WTC11 (cell line): ENCODE measurements around the gene IL12RB1. TPM values are rescaled to one million over a fixed set of nuclear protein-coding genes. Genes with fewer than 3 reads are reported as not detected.
"Not testable (repeated sequence)": the region's sequence is repeated elsewhere in the genome, so short reads cannot be mapped to it uniquely, and the experiment has no call there.

Source experiments
- ATAC-seq: fragments of 200-7000 bp; cut with Tn5 transposase; 2 replicates; pipeline ENCODE4 v1.10.0; 2021; ENCODE audit warnings: mild to moderate bottlenecking, moderate library complexity
- CTCF ChIA-PET: fragments of 300-600 bp; sonication (Branson Sonifier 250); formaldehyde crosslinking; loops from one replicate; lab custom pipeline; 2021; ENCODE audit warnings: antibody characterized with exemption; lab: Charles Lee
- POLR2A ChIA-PET: fragments of 350-600 bp; sonication (Branson Sonifier 250); formaldehyde crosslinking; loops from one replicate; lab custom pipeline; 2021; ENCODE audit warnings: antibody characterized with exemption; lab: Charles Lee
- DNase-seq: peaks from one replicate; pipeline ENCODE4 v3.0.0; 2021; ENCODE audit warnings: low spot score
- H3K27ac Mint-ChIP-seq: 2 replicates; pipeline ENCODE4 v1.8.0; 2021; ENCODE audit warnings: mixed read lengths
- H3K27me3 Mint-ChIP-seq: 2 replicates; pipeline ENCODE4 v1.8.0; 2021; ENCODE audit warnings: low read depth, mild to moderate bottlenecking, moderate library complexity, mixed read lengths
- H3K36me3 Mint-ChIP-seq: 2 replicates; pipeline ENCODE4 v1.8.0; 2021; ENCODE audit warnings: mixed read lengths
- H3K4me1 Mint-ChIP-seq: 2 replicates; pipeline ENCODE4 v1.8.0; 2022; ENCODE audit warnings: mixed read lengths
- H3K4me3 Mint-ChIP-seq: 2 replicates; pipeline ENCODE4 v1.8.0; 2021; ENCODE audit warnings: mild to moderate bottlenecking, moderate library complexity, mixed read lengths
- H3K9me3 Mint-ChIP-seq: 2 replicates; pipeline ENCODE4 v1.8.0; 2021; ENCODE audit warnings: mixed read lengths
- AFF4 ChIP-seq: sonication (generic); formaldehyde crosslinking; IDR thresholded peaks from 2 replicates; pipeline ENCODE4 v1.8.1; 2023; ENCODE audit warnings: mild to moderate bottlenecking, missing genetic modification reagents, borderline replicate concordance
- ARID4B ChIP-seq: sonication (generic); formaldehyde crosslinking; IDR thresholded peaks from 2 replicates; pipeline ENCODE4 v1.8.0; 2023; ENCODE audit warnings: missing genetic modification reagents, mild to moderate bottlenecking, borderline replicate concordance
- CDX4 ChIP-seq: fragments of 250-450 bp; sonication (Bioruptor Pico); IDR thresholded peaks from 2 replicates; pipeline ENCODE4 v1.9.0; 2021; ENCODE audit warnings: moderate library complexity, mild to moderate bottlenecking, inconsistent platforms, borderline replicate concordance
- CREB1 ChIP-seq: sonication (generic); formaldehyde crosslinking; IDR thresholded peaks from 2 replicates; pipeline ENCODE4 v1.8.0; 2023; ENCODE audit warnings: mild to moderate bottlenecking, missing genetic modification reagents
- ETV6 ChIP-seq: sonication (generic); formaldehyde crosslinking; IDR thresholded peaks from 2 replicates; pipeline ENCODE4 v1.8.1; 2022; ENCODE audit warnings: mild to moderate bottlenecking, missing genetic modification reagents
- GRHL2 ChIP-seq: fragments of 250-450 bp; sonication (Bioruptor Pico); IDR thresholded peaks from 2 replicates; pipeline ENCODE4 v1.8.0; 2022; ENCODE audit warnings: mild to moderate bottlenecking, moderate library complexity; ENCODE audit not compliant: insufficient replicate concordance, severe bottlenecking
- HMGA2 ChIP-seq: fragments of 250-450 bp; sonication (Bioruptor Pico); IDR thresholded peaks from 2 replicates; pipeline ENCODE4 v1.4.0; 2021; ENCODE audit warnings: mild to moderate bottlenecking, moderate library complexity
- HMGXB4 ChIP-seq: sonication (generic); formaldehyde crosslinking; IDR thresholded peaks from 2 replicates; pipeline ENCODE4 v1.8.1; 2023; ENCODE audit warnings: mild to moderate bottlenecking, moderate library complexity, missing genetic modification reagents
- JAZF1 ChIP-seq: fragments of 250-450 bp; sonication (Bioruptor Pico); IDR thresholded peaks from 2 replicates; pipeline ENCODE4 v1.9.0; 2021; ENCODE audit warnings: moderate library complexity, mild to moderate bottlenecking, inconsistent platforms
- KAT7 ChIP-seq: sonication (generic); formaldehyde crosslinking; IDR thresholded peaks from 2 replicates; pipeline ENCODE4 v1.8.1; 2023; ENCODE audit warnings: missing genetic modification reagents, mild to moderate bottlenecking, borderline replicate concordance
- PREB ChIP-seq: sonication (generic); formaldehyde crosslinking; IDR thresholded peaks from 2 replicates; pipeline ENCODE4 v1.8.1; 2022; ENCODE audit warnings: mild to moderate bottlenecking, missing genetic modification reagents, moderate library complexity, borderline replicate concordance
- SP1 ChIP-seq: sonication (generic); formaldehyde crosslinking; conservative IDR thresholded peaks from 2 replicates; pipeline ENCODE4 v1.8.1; 2022; ENCODE audit warnings: missing genetic modification reagents
- USF1 ChIP-seq: sonication (generic); formaldehyde crosslinking; IDR thresholded peaks from 2 replicates; pipeline ENCODE4 v1.8.0; 2022; ENCODE audit warnings: mild to moderate bottlenecking, missing genetic modification reagents
- USF2 ChIP-seq: sonication (generic); formaldehyde crosslinking; IDR thresholded peaks from 2 replicates; pipeline ENCODE4 v1.8.1; 2023; ENCODE audit warnings: mild to moderate bottlenecking, missing genetic modification reagents, moderate library complexity
- ZNF121 ChIP-seq: sonication (generic); formaldehyde crosslinking; IDR thresholded peaks from 2 replicates; pipeline ENCODE4 v1.8.0; 2023; ENCODE audit warnings: missing genetic modification reagents
- ZNF219 ChIP-seq: sonication (generic); formaldehyde crosslinking; IDR thresholded peaks from 2 replicates; pipeline ENCODE4 v1.8.0; 2023; ENCODE audit warnings: missing genetic modification reagents, mild to moderate bottlenecking, borderline replicate concordance
- ZNF232 ChIP-seq: sonication (generic); formaldehyde crosslinking; IDR thresholded peaks from 2 replicates; pipeline ENCODE4 v1.8.0; 2022; ENCODE audit warnings: mild to moderate bottlenecking, missing genetic modification reagents
- ZNF423 ChIP-seq: fragments of 250-450 bp; sonication (Bioruptor Pico); IDR thresholded peaks from 2 replicates; pipeline ENCODE4 v2.1.2; 2022; ENCODE audit warnings: mild to moderate bottlenecking, moderate library complexity
- total RNA-seq: library from RNA; stranded (reverse); gene quantifications from 3 replicates; pipeline ENCODE4 v1.2.3, GENCODE V29; 2021

The IL12RB1 gene
- total RNA-seq, 1 experiment from 2014 or later: not detected

GRCh38 chr19:18107235-18107634 is 20.5 kb upstream of the IL12RB1 start:
- ChIA-PET POLR2A (no interaction called here), CTCF (interaction anchor here (1.1 kb wide), 1 partner anchor 54 kb away, joined by 3 read pairs; no protein-coding TSS in a partner anchor)
- Mint-ChIP-seq H3K36me3 (no peaks in the 10 kb centered on the region), H3K27ac (no peak overlapping the region), H3K4me3 (no peak overlapping the region), H3K27me3 (peaks cover 33% of the 10 kb centered on the region), H3K4me1 (peaks cover 13% of the 10 kb centered on the region), H3K9me3 (no peaks in the 10 kb centered on the region)
- no peak for TF ChIP-seq SP1 (CRISPR knock-in tag)
- ATAC-seq (no peak), DNase-seq (no peak)

- ATAC-seq, POLR2A ChIA-PET: not testable (repeated sequence)
- CTCF ChIA-PET: interaction anchor here (0.8 to 1.4 kb wide), 3 partner anchors 8 to 59 kb away, joined by 3 to 29 read pairs (median 5); no protein-coding TSS in a partner anchor
Observed at GRCh38 chr19:18105259-18105658, 18.5 kb upstream of the IL12RB1 start.

GRCh38 chr19:18104793-18105131 is 18.0 kb upstream of the IL12RB1 start:
- DNase-seq (no peak), ATAC-seq (no peak; the same call in 1 of the 2 replicates)
- H3K4me1 Mint-ChIP-seq: peaks cover 25% of the 10 kb centered on the region
- peak overlapping the region; percentile 78; the same call in 1 of the 2 replicates for H3K27ac Mint-ChIP-seq
- peak overlapping the region; percentile 69 for H3K4me3 Mint-ChIP-seq
- POLR2A ChIA-PET: interaction anchor here (1.0 to 1.1 kb wide), 2 partner anchors 8 to 177 kb away, joined by 4 to 5 read pairs; partner anchors contain the start of gene JUND
- no peaks in the 10 kb centered on the region for H3K9me3 Mint-ChIP-seq
- CTCF ChIA-PET: interaction anchor here (0.9 to 1.4 kb wide), 5 partner anchors 9 to 172 kb away, joined by 3 to 29 read pairs (median 3); partner anchors contain the start of gene CCDC124
- peaks cover 27% of the 10 kb centered on the region for H3K27me3 Mint-ChIP-seq
- no peaks in the 10 kb centered on the region for H3K36me3 Mint-ChIP-seq
- TF ChIP-seq CDX4 (no peak), ZNF219 (CRISPR knock-in tag) (no peak), ARID4B (CRISPR knock-in tag) (no peak), GRHL2 (no peak), HMGXB4 (CRISPR knock-in tag) (no peak), JAZF1 (CRISPR knock-in tag) (no peak), ETV6 (CRISPR knock-in tag) (no peak), KAT7 (CRISPR knock-in tag) (no peak), USF2 (CRISPR knock-in tag) (no peak), ZNF423 (CRISPR knock-in tag) (no peak), CREB1 (CRISPR knock-in tag) (no peak), ZNF232 (no peak), USF1 (CRISPR knock-in tag) (no peak), PREB (CRISPR knock-in tag) (no peak), ZNF121 (CRISPR knock-in tag) (no peak), HMGA2 (no peak), AFF4 (CRISPR knock-in tag) (no peak)

More at GRCh38 chr19:18105259-18105658, 18.5 kb upstream of the IL12RB1 start:
- H3K27me3 Mint-ChIP-seq: peaks cover 26% of the 10 kb centered on the region
- not testable (repeated sequence) for H3K27ac Mint-ChIP-seq, H3K36me3 Mint-ChIP-seq, DNase-seq, H3K9me3 Mint-ChIP-seq
- H3K4me1 Mint-ChIP-seq: peaks cover 25% of the 10 kb centered on the region
- H3K4me3 Mint-ChIP-seq: peak overlapping the region; percentile 69
